GM12872 (cell line): Measurements from ENCODE around the gene PANK4.

ENCODE experiments used
- TF ChIP-seq, protein P1 (sequence below): IDR thresholded peaks from 3 replicates; pipeline ENCODE4 v1.5.1; 2011; ENCODE audit warnings: low read depth, mild to moderate bottlenecking, low read length, moderate library complexity; ENCODE audit not compliant: insufficient read depth

The PANK4 gene

DNA sequence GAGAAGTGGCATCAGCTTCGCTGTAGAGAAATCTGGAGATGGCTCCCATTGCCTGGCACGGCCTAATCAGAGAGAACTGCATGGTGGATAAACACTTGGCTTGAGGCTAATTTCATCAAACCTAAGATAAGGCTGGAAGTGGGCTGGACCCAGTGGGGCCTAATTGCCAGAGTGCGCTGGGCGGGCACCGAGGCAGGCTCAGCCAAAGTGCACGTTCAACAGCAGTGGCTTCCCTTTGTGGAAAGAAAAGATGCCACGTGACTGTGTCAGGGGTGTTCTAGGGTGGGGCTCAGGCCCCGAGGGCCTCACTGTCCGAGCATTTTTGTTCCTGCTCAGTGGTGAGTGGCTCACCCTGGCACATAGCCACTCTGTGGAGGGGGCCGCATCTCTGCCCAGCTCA is 44.5 kb downstream of the PANK4 start:
- TF ChIP-seq, protein P1, sequence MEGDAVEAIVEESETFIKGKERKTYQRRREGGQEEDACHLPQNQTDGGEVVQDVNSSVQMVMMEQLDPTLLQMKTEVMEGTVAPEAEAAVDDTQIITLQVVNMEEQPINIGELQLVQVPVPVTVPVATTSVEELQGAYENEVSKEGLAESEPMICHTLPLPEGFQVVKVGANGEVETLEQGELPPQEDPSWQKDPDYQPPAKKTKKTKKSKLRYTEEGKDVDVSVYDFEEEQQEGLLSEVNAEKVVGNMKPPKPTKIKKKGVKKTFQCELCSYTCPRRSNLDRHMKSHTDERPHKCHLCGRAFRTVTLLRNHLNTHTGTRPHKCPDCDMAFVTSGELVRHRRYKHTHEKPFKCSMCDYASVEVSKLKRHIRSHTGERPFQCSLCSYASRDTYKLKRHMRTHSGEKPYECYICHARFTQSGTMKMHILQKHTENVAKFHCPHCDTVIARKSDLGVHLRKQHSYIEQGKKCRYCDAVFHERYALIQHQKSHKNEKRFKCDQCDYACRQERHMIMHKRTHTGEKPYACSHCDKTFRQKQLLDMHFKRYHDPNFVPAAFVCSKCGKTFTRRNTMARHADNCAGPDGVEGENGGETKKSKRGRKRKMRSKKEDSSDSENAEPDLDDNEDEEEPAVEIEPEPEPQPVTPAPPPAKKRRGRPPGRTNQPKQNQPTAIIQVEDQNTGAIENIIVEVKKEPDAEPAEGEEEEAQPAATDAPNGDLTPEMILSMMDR = no peak

DNA sequence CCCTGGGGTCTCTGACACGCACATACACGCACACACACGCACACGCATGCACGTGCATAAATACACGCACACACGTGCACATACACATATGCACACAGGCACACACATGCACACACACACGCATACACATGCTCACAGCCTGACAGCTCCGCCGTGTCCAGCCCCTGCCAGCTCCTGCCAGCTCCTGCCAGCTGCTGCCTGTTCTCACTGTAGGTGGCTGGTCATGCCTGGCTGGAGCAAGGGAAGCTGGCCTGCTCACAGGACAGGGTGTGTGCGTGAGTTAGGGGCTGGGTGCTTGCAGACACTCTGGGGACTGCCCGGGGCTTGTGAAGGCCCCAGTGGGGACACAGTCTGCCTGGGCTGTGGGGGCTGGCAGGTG is 45.4 kb downstream of the PANK4 start:
- TF ChIP-seq, protein P1 = no peak

DNA sequence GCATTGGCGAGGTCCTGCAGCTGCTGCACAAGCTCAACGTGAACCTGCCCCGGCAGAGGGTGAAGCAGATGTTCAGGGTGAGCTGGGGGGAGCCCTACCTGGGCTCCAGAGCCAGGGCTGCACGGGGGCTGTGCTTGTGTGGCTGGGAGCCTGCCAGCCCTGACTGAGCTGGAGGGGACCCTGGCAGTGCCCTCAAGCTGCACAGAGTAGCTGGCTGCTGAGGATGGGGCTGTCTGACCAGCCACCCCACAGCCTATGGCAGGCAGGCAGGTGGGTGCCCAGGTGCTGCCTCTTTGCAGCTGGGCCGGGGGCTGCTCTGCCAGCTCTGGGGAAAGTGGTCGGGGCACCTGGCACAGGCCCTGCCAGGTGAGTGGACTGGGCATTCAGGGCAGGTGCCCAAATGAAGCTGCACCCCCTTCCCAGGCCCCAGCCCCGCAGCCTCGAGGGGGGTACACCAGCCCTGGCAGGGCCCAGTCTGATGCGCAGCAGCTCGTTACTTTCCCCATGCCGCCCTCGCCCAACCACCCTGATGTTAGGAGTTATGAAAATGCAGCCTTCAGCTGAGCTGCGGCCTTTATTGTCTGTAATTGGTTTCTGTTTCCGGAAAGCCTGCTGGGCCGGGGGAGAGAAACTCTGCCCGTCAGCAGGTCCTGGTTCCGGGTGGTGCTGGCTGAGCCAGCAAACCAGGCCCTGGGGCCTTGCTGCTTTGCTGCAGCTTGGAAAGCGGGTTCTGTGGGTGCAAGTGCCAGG is 46.0 kb downstream of the PANK4 start:
- TF ChIP-seq, protein P1 = no peak

DNA sequence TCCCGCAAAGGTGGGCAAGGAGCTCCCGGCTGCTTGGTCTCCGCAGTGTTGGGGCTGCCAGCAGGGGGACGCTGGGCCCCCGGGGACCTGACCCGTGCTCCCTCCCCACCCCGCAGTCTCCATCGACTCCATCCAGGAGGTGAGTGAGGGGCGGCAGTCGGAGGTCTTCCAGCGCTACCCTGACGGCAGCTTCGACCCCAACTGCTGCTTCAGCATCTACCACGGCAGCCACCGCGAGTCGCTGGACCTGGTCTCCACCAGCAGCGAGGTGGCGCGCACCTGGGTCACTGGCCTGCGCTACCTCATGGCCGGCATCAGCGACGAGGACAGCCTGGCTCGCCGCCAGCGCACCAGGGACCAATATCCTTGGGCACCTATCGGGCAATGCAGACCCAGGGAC is 46.8 kb downstream of the PANK4 start:
- TF ChIP-seq, protein P1 = no peak

DNA sequence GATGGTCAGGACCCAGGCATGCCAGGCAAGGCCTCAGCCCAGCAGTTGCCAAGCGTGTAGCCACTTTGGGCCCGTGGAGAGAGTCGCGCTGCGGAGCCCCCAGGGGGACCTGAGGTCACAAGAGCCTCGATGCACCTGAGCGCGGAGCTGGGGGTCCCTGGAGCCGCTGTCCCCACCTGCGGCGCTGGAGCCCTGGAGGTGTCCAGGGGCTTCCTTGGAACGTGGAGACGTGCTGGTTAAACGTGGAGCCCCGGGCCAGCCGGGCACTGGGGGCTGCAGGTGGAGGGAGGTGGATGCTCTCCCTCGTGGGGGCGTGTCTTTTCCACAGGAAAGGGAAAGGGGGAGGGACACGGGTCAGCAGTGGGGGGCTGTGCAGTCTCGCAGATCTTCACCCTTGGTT is 47.2 kb downstream of the PANK4 start:
- TF ChIP-seq, protein P1 = no peak

DNA sequence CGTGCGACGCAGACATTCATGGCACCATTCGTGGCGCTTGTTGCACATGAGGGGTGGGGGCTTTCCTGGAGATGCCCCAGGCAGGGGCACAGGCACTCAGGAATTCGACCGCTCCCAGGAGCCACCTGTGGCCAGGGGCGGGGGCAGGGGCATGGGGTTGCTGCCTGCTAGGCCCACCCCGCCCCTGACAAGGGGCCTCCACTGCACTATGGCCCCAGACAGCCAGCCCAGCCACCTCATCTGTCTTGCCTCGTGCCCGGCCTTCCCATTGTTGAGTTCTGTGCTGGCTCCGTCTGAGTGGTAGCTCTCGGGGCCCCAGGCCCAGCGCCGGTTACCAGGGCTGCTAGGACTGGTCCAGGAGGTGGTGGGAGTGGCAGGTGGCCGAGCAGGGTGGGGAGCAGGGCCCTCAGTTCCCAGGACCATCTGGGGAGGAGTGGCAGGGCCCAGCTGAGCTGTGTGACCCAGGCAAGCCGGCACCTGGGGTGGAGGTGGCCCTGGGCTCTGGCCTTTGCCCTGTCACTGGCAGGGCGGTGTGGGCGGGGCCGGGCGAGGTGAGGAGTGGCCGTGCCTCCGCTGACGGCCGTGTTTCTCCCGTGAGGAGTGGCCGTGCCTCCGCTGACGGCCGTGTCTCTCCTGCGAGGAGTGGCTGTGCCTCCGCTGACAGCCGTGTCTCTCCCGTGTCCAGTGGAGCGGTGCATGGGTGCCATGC is 48.5 kb downstream of the PANK4 start:
- TF ChIP-seq, protein P1 = no peak

DNA sequence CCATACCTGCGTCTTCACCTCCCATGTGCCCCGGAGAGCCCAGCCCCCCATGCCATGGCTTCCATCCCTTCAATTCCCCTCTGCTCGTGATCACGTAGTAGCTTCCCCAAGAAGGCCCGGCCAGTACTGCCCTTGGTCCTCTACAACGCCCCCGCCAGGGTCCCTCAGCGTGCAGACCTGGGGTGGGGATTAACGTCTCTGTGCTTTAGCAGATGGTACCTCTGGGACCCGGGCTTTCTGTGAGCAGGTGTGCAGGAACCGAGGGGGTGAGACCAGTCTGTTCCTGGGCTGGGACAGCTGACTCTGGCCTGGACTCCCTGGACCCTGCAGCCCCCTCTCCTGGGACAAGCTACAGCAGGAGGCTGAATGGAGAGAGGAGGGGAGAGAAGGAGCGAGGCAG is 49.1 kb downstream of the PANK4 start:
- TF ChIP-seq, protein P1 = no peak
